Stimulated activated CD4-positive, alpha-beta T cell treated with anti-CD3 and anti-CD28 coated beads, Interleukin-1b, Interleukin-23, amount 100 ng/mL, for 4 hours (primary cell): ENCODE measurements around the gene NELFCD.

Experiments used
- DNase-seq, 2 donors: peaks; one replicate each; pipeline ENCODE4 v3.0.0-alpha.2; 2020; ENCODE audit warnings: low read depth in 2 of 2

NELFCD gene

DNA sequence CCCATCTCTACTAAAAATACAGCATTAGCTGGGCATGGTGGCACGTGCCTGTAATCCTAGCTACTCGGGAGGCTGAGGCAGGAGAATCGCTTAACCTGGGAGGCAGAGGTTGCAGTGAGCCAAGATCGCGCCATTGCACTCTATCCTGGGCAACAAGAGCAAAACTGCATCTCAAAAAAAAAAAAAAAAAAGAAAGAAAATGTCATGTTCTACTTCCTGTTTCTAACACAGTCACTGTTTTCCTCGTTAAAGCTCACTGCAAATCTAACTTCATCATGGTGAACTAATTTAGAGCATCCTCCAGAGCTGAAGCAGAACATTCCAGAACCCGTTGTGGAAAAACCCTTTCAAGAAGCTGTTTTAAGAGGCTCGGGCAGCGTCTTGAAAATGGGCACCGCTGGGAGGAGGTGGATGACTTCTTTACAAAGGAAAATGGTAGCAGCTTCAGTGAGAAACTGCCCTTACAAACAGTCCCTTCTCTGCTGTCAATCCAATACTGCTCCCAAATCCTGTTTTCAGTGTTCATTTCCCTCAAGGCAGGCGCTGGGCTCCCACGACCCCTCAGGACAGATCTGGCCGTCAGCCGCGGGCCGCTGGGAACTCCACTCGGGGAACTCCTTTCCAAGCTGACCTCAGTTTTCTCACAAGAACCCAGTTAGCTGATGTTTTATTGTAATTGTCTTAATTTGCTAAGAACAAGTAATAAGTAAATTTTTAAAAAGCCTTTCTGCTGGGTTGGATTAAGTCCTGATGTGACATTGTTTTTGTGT is 13.5 kb downstream of the NELFCD start:
- DNase-seq: no peak

- DNase-seq: no peak
Observed at GRCh38 chr20:58995461-58996225, 14.6 kb downstream of the NELFCD start.

GRCh38 chr20:58996226-58996611 is 15.2 kb downstream of the NELFCD start:
- no peak for DNase-seq

- DNase-seq: no peak
Observed at GRCh38 chr20:58997141-58997770, 16.2 kb downstream of the NELFCD start.

GRCh38 chr20:58998656-58999055 is 17.6 kb downstream of the NELFCD start:
- no peak for DNase-seq

- no peak for DNase-seq
Observed at GRCh38 chr20:59000326-59000725, 19.3 kb downstream of the NELFCD start.

DNA sequence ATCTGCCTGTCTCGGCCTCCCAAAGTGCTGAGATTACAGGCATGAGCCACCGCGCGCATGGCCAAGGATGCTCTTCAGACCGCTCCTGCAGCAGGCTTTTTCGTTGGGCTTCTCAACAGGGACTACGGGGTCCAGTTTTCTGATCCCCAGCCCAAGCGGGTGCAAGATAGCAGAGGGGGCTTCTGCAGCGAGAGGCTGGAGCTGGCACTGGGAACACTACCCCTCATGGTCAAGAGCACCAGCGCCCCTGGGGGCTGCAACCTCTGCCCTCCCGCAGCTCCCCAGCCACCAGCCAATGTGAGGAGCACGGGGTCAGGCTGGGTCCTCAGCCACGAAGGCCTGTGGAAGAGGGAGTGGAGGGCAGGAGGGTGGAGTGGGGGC is 20.0 kb downstream of the NELFCD start:
- DNase-seq: no peak

DNA sequence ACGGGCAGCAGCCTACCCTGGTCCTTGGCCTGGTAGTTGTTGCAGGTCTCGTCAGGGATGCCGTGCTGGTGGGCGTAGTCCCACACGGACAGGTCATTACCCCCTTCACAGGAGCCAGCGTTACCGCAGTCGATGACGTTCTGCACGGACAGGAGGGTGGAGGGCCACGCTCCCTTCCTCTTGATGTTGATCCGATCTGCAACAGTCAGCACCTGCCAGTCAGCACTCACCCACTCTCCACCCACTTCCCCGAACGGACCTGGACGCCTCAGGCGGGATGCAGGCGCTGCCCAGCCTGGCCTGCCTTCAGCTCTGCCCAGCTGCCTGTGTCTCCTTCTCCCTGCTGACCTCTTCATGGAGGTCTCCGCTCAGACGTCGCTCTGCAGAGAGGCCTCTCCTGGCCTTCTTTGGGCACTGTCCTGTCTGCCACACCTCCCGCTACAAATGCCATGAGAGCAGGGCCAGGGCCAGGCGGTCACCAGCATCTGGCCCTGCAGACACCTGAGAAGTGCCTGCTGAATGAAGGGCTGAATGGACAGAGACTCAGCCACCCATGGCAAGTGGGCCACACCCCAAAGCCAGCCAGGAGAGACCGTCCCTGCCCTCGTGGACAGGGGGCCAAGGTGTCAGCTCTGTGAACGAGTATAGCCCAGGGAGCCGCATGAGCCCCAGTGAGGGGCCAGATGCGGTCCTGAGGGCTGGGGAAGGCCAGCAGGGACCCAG is 20.6 kb downstream of the NELFCD start:
- no peak for DNase-seq

DNA sequence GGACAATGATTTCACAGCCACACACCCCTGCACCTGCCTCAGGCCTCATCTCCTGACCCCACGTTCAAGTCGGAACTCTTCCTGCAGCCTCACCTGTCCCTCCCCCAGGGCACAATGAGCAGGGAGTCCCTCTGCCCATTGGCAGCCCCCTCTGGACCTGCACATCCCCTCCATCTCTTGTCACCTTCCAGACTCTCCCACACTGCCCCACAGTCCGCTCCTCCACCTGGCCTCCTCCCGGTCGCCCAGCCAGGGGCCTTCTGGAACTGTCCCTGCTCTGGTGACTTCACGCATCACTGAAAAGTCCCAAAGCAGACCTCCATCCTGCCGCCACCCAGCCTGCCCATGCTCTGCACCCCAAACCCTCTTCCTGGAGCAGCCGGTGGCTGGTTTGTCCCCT is 21.3 kb downstream of the NELFCD start:
- DNase-seq: no peak

DNA sequence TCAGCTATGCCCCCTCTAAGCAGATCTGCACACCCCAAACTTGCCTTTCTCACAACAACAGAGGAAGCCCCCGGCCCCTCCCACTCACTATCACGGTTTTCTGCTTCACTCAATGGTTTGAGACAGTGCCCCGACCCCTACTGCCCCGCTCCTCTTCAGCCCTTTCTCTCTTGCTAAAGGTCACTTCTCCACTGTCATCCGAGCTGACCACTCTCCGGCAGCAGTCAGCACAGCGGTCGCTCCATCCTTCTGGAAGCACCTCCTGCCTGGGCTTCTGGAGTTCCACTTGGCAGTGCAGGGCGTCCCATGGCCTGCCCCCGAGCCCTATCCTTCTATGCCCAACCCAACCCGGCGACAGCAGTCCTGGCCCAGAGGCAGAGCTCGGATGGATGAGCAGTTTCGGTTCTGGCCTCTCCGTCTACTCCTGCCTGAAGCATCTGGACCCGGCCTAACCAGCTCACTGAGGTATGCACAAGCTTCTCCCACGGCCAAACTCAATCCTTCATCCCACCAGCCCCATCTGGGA is 21.9 kb downstream of the NELFCD start:
- DNase-seq: no peak

- no peak for DNase-seq
Observed at GRCh38 chr20:59003836-59004492, 22.9 kb downstream of the NELFCD start.

DNA sequence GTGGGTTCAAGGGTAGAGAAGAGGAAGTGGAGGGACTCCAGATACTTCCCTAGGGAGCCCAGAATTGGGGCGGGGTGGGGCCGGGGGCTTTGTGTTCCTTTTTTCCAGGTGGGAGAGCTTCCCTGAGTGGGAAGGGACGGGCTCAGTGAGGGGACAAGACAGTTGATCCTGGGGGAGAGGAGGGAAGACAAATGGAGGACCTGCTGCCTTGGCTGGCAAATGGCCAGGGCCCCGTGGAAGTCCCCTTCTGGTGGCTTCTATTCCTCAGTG is 23.4 kb downstream of the NELFCD start:
- DNase-seq: peak in 1 of 2 donors; percentile 51

- DNase-seq: no peak
Observed at GRCh38 chr20:59004763-59005522, 23.9 kb downstream of the NELFCD start.

DNA sequence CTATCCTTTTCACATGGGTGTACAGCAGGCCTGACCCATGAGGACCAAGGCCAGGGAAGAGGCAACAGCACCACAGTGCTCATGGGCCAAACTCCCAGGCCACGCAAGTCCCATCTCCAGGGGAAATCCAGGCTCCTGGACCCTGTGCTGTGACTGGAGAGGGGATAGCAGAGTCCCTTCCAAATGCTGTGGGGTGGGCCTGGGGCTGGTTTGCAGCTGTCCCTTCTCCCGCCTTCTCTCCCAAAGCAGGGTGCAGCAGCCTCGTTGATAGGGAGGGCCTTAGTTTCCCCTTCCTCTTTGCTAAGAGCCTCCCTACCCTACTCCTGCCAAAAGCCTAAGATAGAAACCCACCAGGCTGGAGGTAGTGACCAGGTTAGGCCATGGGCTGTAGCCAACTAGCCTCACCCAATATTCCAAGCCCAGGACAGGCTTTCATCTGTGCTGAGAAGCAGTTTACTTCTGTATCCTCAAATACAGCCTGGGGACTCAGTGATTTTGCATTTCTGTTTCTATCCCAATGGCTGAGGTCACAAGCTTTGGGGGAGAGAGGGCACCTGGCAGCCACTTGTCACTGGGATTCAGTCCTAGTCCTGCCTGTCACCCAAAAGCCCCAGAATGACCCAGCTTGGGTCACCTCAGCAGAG is 24.6 kb downstream of the NELFCD start:
- no peak for DNase-seq

GRCh38 chr20:59006167-59006863 is 25.3 kb downstream of the NELFCD start:
- DNase-seq: no peak

GRCh38 chr20:59006864-59007664 is 26.0 kb downstream of the NELFCD start, which contains the start of gene CTSZ:
Gene CTSZ, minus strand, starts transcription at chr20:59007254. Its CDS starts 126 bp downstream, at chr20:59007128.
- peak in 1 of 2 donors; percentile 51 for DNase-seq

DNA sequence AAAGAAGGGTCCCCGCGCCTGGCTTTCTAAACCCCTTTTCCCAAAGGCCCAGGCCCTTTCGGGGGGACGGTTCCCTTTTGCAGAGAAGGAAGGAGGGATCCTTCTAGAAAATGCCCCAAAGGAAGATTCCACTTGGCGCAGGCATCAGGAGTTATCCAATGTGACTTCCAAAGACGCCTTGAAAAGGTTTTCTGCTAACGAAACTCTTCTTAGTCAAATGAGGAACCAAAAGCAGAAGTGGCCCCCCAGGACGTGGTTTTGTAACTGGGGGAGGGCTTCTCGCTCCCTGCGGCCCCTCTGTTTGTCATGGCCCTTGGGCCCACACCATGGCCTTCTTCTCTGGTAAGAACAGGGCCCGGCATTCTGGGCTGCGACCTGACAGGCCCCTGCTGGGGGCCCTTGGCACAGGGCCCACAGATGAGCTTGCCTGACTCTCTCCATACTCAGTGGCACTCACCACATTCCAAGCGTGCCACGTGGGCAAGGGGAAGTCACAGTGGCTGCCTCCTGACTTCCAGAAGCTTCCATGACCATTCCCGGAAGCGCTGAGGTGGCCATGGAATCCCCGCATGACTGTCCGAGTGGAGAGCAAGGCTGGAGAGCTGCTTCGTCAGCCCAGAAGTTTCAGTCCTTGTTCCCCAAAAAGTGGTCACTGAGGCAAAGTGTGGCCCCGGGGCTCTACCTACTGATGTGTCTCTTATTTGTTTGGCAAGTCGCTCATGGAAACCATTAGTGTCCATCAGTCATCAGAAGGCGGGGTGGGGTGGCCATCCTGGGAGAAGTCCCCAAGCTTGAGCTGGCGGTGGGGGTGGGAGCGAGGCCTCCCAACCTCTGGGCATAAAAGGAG is 26.8 kb downstream of the NELFCD start:
- DNase-seq: no peak
